IPS-NIHi11 (cell line): Measurements from ENCODE around the gene CD300LG.
"Not testable (repeated sequence)": the region's sequence is repeated elsewhere in the genome, so short reads cannot be mapped to it uniquely, and the experiment has no call there.

ENCODE experiments used
- DNase-seq: peaks from one replicate; pipeline ENCODE4 v3.0.0; 2012; ENCODE audit warnings: mixed read lengths, low spot score

The CD300LG gene

DNA sequence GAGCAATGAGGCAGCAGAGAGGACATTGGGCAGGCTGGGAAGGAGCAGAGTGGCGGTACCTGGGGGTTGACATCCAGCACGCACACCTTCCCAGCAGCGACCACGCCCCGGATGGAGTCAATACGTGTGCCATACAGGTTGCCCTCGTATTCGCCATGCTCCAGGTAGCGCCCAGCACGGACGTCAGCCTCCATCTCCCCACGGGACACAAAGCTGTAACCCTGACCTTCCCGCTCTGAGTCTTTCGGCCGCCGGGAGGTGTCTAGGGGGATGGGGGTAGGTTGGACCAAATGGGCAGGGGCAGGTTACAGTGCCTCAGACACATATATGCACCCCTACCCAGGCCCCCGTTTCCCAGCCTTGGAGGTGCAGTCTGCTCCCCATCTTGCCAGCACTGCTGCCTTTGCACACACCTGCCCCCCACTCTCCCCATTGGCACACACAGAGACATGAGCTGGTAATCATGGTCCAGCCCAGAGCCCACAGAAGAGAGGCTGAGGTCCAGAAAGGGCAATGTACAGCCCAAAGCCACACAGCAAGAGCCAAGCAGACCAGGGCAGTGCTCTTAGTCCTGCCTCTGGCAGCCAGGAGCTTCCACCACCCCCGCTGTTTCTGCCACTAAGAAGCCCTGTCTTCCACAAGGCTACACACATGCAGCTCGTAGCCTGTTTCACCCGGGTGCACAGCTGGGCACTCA, 32.9 kb downstream of the CD300LG start:
- DNase-seq = no peak

DNA sequence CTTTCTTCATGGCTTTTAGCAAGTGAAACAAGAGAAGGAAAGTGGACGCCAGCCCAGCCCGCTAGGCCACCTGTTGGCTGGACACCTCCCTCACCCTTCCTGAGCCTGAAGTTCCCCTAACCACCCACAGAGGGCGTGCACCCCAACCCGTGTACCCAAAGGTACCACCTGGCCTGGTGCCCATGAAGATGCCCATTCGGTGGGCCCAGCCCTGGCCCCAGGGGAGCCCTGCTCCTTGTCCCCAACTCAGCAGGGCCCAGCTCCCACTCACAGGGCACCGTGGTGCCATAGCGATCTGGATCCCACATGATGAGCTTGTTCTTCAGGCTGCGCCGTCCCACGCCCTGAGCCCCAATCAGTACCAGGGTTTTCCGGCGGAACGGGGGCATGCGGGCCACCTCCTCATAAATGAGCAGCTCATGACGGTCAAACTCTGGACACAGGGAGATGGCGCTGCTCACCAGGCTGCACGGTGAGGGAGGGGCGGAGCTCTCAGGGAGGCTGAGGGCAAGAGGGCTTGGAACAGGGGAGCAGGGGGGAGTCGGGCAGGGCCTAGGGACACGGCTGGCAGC, 33.5 kb downstream of the CD300LG start:
- DNase-seq = peak; percentile 92

GRCh38 chr17:43881181-43881580, 34.2 kb downstream of the CD300LG start:
- no peak for DNase-seq

GRCh38 chr17:43881758-43882505, 35.0 kb downstream of the CD300LG start:
- no peak for DNase-seq

- DNase-seq = no peak
Measured at GRCh38 chr17:43882761-43883415, 35.9 kb downstream of the CD300LG start.

GRCh38 chr17:43888548-43888947, 41.6 kb downstream of the CD300LG start:
- DNase-seq = no peak

DNA sequence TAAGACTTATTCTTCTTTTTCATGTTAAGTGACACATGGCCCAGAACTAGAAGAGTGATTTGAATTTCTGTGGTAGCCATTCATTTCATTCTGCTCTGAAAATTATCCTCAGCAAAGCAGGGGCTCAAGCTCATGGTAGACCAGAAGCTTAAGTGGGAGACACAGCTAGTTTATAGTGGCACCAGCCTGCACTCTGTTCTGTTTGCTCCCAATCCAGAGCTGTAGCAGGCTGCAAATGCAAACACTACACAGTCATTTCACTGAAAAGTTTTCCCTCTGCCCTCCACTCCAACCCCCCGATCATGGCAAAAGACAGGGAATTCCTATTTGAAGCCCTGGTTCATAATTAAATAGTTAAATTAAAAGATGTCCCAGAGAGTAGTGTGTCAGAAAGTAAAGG, 43.3 kb downstream of the CD300LG start:
- no peak for DNase-seq

GRCh38 chr17:43891851-43892646, 45.1 kb downstream of the CD300LG start:
- peak; percentile 49 for DNase-seq

DNA sequence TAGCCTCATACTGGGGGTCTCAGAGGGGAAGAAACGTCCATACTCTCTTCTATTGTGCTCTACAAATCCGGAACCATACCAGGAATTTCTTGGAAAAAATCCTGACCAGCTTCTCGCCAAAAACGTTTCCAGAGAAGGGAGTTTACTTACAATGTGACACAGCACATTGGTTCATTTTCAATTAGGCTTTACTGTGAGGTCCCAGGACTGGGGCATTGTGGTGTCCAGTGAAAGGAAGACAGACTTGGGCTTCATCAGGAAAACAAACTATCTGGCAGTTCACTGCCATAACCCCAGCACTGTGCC, 45.6 kb downstream of the CD300LG start:
- no peak for DNase-seq

GRCh38 chr17:43894494-43894893, 47.5 kb downstream of the CD300LG start:
- DNase-seq = not testable (repeated sequence)

DNA sequence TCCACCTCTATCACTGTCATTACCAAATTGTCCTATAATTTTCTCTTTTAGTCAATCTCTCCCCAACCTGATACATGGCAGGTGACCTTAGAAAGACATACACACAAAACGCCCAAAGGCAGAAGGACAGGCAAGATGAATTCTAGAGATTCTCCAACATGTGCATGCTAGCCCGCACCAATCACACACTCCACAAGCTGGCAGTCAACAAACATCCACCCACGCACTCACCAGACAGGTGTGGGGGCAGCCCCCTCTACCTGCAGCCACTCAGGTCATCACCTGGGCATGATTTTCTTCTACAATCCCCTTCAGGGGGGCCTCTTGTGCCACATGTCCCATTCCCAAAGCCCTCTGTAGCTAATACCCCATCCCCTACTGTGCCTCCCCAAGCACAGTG, 50.9 kb downstream of the CD300LG start:
- no peak for DNase-seq

- DNase-seq = no peak
Measured at GRCh38 chr17:43898446-43898845, 51.5 kb downstream of the CD300LG start.

DNA sequence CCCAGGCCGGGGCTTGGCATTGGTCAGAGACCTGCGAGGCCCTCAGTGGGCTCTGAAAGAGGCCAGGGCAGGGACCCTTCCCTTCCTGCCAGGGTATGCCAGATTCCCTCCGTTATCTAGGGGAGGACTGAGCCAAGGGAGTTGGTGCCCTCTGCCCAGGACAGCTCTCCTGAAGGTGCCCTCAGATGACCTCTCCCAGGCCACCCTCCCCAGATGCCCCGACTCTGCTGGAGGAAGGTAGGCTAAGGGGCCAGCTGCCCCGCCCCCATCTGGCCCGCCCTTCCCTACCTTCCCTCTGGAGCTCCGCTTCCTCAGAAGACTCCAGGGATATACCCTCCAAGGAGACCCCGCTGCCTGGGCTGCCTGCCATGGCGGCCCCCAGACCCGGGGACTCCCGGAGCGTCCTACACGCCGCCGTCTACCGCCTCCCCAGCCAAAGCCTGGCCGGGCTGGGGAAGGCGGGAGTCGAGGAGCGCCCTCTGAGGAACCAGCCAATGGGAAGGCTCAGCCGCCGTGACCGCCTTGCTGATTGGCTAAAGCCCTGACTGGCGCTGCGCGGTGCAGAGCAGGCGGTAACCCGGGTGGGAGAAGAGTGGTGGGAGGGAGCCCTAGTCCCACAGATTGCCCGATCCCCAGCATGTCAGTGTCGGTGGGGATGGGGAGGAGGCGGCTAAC, 53.3 kb downstream of the CD300LG start:
- DNase-seq = peak; percentile 98

DNA sequence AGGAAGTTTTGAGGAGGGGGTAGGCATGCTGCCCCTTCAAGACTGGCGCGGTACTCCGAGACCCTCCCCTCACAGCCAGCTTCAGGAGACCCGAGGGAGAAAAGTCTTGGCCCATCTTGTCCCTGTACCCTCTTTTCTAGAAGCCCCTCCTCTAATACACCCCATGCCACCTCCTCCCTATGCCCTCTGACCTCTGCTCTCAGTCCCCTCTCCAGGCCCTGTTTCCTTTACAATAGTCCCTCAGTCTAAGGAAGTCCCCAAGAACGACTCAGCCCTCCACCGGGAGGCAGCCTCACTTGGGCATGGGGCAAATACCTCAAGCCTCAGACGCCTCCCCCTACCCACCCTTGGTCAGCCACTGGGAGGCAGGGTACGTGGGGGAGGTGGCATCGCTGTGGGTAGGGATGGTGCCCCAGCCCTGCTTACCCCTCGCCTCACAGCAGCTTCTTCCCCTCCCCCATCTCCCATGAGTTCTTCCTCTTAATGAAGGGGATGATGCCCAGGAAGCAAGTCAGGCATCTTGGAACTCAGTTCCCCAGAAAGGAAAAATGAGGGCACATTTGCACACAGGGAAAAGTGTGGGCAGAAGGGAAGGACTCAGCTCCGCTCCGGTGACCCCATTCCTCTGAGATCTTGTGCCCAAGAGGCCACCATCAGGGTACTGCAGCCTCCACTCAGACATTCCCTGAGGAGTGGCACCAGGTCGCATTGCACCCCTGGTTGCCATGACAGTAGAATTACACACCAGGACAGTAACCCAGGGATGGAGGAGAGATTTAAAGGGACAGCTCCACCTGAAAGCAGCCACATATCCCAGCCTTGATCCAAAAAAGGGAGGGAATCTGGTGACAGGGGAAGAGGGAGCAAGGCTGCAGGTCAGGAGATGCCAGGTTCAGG, 54.1 kb downstream of the CD300LG start:
- DNase-seq = no peak

GRCh38 chr17:43901861-43902589, 55.0 kb downstream of the CD300LG start:
- no peak for DNase-seq

GRCh38 chr17:43905400-43905984, 58.5 kb downstream of the CD300LG start:
- DNase-seq = no peak

- DNase-seq = peak; percentile 83
Measured at GRCh38 chr17:43905985-43906852, 59.2 kb downstream of the CD300LG start.

DNA sequence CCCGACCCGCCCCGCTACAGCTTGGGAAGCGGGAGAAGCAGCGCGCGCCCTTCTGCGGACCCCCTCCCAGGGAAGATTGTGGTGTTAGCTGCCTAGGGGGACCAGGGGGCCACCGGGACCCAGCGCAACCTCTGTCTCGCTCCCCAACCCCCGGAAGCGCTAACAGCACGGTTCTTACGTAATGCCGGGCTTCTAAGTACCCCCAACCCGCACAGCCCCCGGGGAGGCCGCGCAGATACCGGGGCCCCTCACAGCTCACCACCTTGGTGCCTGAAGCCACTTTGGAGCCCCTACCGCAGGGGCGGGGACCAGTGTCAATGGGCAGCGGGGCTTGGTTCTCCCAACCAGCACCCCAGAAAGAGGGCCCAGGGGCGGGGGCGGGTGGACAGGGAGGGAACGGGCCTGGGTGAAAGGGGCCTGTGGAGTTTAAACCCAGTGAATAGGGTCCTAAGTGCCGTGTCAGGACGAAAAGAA, 60.0 kb downstream of the CD300LG start:
- DNase-seq = no peak
